C1 segment of cervical spinal cord (tissue), 14 donors: Measurements from ENCODE around the gene CYB5R2.
"Not testable (repeated sequence)": the region's sequence is repeated elsewhere in the genome, so short reads cannot be mapped to it uniquely, and the experiment has no call there.

ENCODE experiments used
- DNase-seq, 14 donors: peaks; one replicate each; lab custom pipeline; 2025; lab: John Stamatoyannopoulos, UW

CYB5R2 gene

DNA sequence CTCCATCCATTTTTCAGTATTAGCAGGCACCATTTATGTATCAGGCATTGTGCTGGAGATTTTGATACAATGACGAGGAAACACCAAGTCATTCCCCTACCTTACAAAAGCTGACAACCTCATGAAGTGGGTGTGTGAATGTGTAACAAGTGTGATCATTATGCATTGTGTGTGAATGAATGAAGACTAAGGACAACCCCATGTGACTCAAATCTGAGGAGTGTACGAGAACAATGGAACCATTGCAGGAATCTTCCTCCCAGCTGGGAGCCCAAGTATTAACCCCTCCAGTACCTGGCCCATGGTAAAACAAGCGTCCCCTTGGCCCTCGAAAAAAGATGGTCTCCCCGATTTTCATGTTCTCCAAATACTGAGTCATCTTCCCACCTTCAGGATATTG lies 4.4 kb downstream of the CYB5R2 start:
- peak in 1 of 14 donors; percentile 70 for DNase-seq

DNA sequence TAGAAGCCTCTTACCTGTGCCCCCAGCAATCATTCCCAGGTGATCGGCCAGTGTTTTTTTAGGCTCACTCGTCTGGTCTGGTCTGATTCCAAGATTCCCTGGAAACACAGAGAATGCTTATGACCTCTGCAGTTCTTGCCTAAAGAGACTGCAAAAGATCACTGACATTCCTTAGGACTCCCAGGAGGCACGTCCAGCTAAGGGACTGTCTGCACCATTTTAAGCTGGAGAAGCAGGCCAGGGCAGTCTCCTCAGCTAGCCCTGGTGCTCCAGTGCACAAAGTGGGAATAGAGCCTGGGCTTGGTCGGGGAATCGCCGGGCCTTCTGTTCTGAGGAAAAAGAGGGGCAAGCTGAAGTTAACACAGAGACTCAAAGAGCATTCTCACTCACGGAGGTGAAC lies 4.8 kb downstream of the CYB5R2 start:
- no peak for DNase-seq

DNA sequence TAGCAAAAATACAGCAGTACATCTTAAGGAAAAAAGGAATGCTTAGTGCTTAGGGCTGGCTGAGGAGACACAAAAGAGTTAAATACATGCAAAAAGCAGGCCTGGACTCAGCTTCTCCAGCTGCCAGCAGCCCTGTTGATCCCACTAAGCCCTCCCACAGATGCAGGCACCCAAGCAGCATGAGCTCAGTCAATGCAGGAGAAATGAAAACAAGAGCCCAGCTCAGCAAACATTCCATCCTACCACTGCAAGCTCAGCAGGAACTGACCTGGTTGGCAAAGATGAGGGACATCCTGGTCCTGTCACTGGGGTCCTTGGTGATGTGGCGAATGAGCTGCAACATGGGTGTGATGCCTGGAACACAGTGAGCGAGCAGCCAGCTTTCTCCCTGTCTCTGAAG lies 5.8 kb downstream of the CYB5R2 start:
- no peak for DNase-seq

DNA sequence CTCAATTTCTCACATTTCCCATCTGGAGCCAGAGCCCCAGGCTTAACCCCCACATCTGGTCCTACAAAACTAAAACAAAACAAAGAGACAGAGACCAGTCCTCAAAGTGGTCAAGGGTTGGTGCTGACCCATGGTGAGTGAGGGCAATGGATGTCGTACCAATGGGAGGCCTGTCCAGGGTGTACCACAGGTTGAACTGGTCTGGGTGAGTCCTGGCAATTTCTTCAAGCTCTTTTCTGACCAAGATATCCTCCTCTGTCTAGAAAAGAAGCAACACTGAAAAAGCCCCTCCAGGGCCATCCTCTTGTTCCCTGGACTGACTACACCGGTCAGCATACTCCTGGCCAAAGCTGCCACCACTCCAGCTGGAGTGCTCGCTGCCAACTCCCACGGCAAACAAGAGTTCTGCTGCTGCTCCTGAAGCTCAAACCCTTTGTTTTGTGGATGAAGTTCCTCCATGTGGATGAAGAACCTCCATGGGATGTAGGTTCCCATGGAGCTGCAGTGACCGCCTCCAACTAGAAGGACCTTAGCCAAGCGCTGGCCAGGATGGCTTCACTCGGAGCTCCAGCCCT lies 6.9 kb downstream of the CYB5R2 start:
- no peak for DNase-seq

DNA sequence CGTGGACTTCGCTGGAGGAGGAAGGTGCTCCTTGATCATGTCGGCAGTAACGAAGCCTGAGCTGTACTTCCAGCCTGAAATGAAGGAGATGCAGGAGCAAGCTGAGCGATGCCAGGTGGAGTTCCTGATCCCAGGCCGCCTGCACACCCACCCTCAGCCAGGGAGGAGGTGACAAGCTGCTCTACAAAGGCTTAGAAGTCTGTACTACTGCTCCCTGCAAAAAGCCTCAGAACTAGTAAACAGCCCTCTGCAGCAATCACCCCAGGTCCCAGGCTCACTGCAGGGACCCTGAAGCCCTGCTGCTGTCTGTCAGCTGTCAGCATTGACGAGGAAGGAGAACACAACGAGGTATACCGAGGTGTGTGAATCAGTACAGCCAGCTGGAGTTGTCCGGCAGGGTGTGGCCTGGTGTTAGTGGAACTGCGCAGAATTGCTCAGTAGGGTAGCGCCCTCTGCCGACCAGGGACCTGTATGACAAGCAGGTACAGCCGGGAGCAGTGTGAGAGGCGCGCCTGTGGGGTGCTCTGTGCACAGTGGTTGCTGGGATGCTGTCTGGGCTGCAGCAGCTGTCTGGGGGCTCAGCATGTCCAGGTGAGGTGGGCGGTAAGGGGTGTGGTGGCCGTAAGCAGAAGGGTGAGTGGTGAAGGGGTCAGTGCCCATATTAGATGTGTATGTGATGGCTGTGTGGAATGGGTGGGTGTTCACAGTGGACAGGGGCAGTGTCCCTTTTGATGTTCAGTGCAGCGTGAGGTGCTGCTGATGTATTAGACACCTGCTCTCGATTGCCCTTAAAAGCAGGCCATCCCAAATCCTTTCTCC lies 7.6 kb downstream of the CYB5R2 start:
- DNase-seq, result peak in 7 of 14 donors; percentile 27 to 66 (median 41)

DNA sequence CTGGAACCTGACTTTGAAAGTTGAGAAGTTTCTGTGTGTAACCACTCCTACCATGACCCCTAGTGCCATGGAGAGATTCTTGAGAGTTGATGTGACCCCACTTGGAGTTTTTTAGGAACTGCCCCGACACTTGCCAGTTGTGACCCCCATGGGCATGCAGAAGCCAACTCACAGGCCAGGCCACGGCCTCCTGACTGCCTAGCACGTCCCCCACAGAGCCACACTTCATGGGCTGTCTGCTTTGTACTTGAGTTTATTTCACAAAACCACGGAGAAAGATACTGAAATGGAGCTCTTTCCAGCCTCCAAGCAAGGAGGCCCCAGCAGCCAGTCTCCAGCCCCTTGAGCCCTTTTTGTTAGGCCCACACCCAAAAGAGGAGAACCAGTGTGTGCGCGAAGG lies 8.4 kb downstream of the CYB5R2 start:
- DNase-seq, result no peak

DNA sequence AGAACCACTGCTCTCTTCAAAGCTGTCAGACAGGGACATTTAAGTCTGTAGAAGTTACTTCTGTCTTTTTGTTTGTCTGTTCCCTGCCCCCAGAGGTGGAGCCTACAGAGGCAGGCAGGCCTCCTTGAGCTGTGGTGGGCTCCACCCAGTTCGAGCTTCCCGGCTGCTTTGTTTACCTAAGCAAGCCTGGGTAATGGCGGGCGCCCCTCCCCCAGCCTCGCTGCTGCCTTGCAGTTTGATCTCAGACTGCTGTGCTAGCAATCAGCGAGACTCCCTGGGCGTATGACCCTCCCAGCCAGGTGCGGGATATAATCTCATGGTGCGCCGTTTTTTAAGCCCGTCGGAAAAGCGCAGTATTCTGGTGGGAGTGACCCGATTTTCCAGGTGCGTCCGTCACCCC lies 9.8 kb downstream of the CYB5R2 start:
- DNase-seq, result not testable (repeated sequence)

DNA sequence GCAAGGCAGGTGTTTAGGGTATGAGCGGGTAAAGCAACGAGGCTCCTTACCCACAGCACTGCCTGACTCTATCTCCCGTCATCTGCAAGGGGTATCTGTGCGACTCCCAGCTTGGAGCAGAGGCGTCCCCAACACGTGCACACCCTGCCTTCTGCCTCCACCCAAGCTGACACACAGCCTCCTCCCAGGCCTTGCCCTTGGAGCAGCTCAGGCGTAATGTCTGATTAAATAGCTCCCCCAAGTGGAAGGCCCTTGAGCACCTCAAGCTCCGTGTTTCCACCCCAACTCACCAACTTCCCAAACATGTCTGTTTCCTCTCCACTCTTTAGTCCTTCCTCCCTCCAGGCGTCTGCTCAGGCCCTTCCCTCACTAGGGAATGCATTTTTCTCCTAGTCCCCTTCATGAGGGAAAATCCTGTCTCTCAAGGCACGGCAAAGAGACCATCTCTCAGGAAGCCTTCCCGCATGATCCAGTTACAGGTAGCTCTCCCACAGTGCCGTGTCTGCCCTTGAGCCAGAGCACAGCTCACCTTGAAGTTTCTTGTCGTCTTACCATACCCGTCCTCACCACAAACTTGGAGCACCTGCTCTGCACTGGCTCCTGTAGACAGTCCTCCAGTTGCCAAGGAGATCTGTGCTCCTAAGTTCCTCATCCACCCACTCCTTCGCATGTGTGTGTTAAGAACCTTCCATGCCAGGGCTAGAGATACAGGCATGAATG lies 15.8 kb downstream of the CYB5R2 start:
- peak in 8 of 14 donors; percentile 35 to 66 (median 54) for DNase-seq

DNA sequence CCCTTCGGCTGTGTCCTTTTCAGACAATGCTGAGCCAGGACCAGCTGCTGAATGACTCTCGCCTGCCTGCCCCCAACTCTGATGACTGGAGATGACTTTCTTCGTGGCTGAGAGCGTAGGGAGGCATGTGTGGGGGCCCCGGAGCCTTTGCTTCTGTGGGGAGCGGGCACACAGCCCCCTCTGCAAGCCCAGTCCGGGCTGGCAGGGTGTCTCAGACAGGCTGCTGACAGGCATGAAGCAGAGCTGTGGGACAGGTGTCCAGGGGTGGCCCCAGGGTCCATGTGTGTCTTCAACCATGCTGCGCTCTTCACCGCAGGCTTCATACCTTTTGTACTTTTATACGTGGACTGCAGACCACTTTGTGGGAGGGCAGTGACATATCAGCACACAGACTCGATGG lies 16.6 kb downstream of the CYB5R2 start:
- DNase-seq, result no peak

DNA sequence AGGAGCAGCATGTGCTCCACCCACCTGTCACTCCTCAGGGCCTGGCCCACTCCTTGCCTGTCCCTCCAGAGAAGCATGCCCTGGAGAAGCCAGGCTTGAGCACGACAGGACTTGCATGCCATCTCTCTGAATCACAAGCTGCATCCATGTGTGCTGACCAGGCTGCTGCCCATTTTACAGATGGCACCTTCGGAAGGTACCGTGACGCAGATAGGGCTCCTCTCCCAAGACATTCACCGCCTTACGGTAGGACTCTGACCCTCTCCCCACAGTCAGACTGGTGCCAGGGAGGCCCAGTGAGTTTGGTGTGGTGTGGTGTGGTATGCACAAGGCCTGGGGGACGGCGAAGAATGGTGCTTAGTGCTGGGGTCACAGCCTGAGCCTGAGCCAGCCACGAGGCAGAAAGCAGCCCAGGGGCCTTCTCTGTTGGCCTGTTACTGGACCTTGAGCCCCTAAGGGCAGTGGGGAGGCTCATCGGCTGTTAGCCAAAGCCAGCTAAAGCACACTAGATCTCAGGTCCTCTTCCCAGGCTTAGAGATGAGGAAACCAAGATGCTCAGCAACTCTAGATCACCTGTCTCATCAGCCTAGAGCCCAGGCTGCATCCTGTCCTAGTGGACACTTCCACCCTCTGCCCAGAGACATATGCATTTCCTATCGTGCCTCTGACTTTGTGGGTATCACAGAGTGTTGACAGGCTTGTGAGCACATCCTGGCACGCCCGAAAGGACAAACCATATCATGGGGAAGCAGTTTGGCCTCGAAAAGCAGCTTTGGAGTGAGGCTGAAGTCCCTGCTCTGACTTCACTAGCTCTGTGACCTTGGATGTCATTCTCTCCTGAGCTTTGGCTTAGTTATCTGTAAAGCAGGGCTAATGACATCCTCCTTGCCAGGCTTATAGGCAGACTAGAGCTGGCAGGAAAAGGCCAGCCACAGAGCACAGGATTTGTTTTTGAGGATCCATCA lies 17.8 kb downstream of the CYB5R2 start:
- no peak for DNase-seq

DNA sequence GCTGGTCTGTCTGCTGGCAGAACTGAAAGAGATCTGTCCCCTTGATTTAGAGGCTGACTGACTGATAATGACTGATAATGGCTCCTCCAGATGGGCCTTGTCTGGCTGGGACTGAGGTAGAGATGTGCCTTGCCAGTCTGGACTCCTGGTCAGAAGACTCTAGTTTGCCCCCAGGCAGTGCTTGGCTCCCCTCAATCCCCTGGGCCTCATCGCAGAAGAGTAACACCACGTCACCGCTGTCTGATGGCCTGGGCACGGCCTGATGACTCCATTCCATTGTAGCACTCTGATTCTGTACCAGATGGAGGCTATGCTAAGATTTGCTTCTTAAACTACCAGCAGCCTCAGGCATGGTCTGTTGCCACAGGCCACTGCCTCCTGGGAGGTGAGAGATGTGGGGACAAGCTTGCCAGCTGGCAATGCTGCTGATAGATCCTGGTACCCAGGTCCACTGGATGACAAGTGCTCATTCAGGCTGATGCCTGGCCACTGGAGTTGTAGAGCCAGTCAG lies 19.1 kb downstream of the CYB5R2 start:
- peak in 1 of 14 donors; percentile 41 for DNase-seq

DNA sequence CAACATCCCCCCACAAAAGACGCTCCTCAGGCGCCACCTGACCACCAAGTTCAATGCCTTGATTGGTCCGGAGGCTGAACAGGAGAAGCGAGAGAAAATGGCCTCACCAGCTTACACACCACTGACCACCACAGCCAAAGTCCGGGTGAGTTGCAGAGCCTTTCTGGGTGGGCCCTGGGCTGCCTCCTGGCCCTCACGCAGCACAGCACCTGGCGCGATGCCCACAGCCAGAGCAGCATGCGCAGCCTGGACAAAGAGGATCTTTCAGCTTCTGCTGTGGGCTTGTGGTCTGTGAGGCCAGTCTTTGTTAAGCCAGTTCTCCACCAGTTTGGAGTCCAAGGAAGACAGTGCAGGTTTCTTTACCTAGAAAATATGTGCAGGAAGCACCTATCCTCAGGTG lies 21.6 kb downstream of the CYB5R2 start:
- peak in 11 of 14 donors; percentile 28 to 82 (median 39) for DNase-seq

DNA sequence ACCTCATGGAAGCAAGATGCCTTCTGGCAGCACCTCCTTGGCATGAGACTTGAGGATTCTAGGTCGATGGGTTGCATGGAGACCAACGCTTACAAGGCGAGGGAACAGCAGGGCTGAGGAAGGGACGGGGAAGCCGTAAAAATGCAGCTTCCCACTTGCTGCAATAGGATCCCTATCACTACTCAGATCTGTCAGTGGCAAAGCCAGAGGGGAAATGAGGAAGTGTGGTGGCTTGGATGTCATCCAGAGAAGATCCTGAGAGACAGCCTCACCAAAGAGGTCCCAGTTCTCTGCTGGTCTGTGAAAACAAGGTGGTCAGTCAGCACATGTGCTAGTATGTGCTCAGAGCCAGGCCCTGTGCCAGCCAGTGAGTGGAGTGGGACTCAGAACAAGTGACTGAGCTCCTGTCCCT lies 22.2 kb downstream of the CYB5R2 start:
- peak in 4 of 14 donors; percentile 33 to 72 (median 52) for DNase-seq

DNA sequence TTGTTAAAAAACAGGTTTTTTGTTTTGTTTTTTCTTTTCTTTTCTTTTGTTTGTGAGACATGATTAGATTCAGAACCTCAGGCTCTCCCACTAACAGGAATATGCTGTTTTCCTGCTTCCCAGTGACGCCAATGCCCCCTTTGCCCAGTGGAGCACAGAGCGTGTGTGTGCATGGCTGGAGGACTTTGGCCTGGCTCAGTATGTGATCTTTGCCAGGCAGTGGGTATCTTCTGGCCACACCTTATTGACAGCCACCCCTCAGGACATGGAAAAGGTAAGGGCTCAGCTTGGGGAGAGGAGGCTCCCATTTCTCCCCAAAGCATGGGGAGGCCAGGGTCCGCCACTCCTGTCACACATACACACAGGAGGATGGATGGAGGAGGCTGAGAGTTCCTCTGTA lies 25.0 kb downstream of the CYB5R2 start:
- no peak for DNase-seq

DNA sequence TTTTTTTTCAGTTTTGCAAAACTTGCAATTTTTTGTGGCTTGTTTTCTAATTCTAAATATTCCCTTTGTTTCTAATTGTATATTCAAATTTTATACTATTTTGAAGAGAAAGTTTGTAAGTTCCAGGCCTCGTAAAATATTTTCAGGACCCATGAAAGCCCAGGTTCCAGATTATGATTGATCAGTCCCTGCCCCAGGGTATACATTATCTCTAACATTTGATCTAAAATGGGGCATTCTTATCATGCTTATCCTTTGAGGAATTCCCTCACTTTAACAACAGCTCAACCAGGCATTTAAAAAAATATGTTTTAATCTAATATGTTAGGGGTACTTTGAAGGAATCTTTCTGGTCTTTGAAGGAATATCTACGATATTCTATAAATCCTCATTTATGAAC lies 26.4 kb downstream of the CYB5R2 start:
- no peak for DNase-seq

DNA sequence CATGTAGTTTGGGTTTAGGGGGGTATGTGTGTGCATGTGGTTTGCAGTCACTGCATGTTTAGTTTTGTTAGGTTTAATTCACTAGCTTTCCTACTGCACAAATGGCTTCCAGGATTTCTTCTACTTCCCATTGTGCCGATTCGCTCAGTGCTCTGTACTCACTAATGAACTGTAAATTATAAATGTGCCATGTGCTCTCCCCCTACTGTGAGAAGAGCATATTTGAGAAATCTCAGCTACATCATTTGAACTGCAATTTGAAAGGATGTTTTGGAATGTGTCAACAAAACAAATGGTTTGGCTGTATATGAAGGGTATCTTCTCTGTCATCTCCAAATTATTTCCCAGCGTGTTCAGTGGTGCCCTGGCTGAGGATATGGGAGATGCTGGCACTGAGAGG lies 28.1 kb downstream of the CYB5R2 start:
- no peak for DNase-seq

DNA sequence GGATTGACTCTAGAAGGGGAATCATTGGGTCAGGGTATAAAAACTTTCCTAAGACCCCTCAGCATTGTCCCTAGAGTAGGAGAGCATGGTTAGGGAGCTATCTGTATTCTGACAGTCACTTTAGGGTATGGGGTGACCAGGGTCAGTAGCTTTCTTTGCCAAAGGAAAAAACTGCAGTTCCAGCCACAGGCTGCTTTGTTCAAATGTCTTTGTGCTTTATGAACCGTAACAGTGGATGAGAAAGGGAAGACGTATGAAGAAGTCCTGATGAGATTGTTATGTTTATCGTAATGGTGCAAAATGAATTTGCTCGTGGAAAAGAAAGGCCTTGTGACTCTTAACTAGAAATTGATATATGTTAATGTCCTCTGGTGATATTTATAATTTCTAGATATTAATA lies 30.0 kb downstream of the CYB5R2 start:
- no peak for DNase-seq

DNA sequence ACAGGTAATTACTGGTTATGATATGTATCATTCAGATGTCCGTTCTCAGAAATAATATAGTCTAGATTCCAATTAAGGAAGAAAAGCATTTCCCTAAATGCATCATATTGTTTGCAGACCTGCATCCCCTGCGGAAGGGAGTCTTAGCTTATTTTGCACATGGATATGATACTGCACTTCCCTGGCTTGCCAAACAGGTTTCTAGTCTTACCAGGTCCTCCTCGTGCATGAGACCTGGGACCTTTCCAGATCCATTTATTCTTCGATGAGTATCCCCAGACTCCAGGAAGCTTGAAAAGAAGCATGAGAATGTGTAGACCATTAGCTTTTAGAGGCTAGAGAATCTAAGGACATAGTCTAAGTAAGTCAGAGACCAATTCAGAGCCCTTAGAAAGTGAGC lies 30.6 kb downstream of the CYB5R2 start:
- no peak for DNase-seq

DNA sequence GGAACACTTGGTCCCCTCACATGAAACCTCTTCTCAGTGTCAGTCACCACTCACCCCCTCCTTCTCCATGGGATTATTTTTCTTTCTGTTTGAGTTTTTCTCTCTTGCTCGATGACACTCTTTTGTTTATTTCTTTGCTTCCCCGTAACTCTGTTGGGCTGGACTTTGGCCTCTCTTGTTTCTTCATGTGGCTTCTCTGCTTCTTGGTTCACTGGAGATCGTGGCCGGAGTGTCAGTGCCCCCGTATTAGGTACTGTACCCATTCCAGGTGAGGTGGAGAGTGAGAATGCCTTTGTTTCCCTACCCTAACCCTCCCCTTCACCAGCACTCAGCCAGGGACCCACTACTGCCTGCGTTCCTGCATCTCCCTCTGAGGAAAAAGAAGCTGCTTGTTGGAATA lies 32.5 kb downstream of the CYB5R2 start:
- no peak for DNase-seq

DNA sequence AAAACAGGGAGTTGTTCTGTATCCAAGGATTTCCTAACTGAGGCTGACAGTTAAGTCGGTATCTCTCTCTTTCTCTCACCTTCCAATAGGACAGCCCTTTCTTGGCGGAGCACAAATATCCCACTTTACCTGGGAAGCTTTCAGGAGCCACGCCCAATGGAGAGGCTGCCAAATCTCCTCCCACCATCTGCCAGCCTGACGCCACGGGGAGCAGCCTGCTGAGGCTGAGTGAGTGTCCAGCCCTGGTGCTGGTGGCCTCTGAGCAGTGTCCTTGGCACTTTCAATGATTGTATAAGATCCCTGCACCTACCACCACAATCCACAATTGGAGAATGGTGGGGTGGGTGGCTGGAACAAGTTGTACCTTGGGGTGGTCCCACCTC lies 33.7 kb downstream of the CYB5R2 start:
- peak in 1 of 14 donors; percentile 53 for DNase-seq
